Upper lobe of left lung (tissue), 4 donors: ENCODE results near the gene VSIR.

Source experiments
- POLR2A ChIP-seq, 4 donors: fragments of 450-650 bp; IDR thresholded peaks; one replicate each; pipeline ENCODE4 v1.5.1; 2016 to 2017; ENCODE audit warnings: antibody characterized with exemption in 4 of 4, mild to moderate bottlenecking in 2 of 4
- TF ChIP-seq, protein P1 (sequence below), 6 experiments: fragments of 450-650 bp in 4 of 6; fragments of 200-600 bp in 2 of 6; sonication (generic) in 2 of 6; IDR thresholded peaks; one replicate each; pipeline ENCODE4 v1.5.1; 2016 to 2019; ENCODE audit warnings: antibody characterized with exemption in 6 of 6

DNA sequence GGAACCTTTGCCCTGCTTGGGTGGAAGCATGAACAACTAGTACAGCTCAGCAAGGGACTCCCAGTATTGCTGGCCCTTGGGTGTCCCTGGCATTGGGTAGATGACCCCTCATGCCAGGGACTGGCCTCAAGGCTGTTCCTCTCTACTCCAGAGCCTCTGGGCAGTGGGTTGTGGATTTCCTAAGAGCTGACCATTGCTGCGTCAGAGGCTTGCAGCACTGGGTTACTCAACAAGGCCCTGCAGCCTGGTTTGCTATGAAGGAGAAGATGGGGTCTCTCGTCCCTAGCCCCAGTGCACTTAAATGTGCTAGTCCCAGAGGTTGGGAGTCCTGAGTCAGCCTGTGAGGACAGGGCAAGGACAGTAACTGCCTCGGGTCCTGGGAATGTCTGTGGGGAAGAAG, 2.5 kb downstream of the VSIR start:
- peak in 1 of 4 donors; percentile 43 for TF ChIP-seq POLR2A (IDR thresholded peaks at IDR 0.05)
- TF ChIP-seq, protein P1, sequence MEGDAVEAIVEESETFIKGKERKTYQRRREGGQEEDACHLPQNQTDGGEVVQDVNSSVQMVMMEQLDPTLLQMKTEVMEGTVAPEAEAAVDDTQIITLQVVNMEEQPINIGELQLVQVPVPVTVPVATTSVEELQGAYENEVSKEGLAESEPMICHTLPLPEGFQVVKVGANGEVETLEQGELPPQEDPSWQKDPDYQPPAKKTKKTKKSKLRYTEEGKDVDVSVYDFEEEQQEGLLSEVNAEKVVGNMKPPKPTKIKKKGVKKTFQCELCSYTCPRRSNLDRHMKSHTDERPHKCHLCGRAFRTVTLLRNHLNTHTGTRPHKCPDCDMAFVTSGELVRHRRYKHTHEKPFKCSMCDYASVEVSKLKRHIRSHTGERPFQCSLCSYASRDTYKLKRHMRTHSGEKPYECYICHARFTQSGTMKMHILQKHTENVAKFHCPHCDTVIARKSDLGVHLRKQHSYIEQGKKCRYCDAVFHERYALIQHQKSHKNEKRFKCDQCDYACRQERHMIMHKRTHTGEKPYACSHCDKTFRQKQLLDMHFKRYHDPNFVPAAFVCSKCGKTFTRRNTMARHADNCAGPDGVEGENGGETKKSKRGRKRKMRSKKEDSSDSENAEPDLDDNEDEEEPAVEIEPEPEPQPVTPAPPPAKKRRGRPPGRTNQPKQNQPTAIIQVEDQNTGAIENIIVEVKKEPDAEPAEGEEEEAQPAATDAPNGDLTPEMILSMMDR (IDR thresholded peaks at IDR 0.05): no peak
